Stimulated activated CD4-positive, alpha-beta T cell treated with anti-CD3 and anti-CD28 coated beads, TNF-alpha, amount 100 ng/mL, for 24 hours (primary cell): ENCODE results near the gene PAM.
"Not testable (repeated sequence)": the region's sequence is repeated elsewhere in the genome, so short reads cannot be mapped to it uniquely, and the experiment has no call there.

Experiments
- DNase-seq, 3 experiments: peaks; one replicate each; pipeline ENCODE4 v3.0.0-alpha.2; 2020; ENCODE audit warnings: low read depth in 3 of 3

Gene PAM

GRCh38 chr5:103057208-103058130 lies 302.4 kb downstream of the PAM start:
- no peak for DNase-seq

- DNase-seq: no peak
Observed at GRCh38 chr5:103059525-103059924, 304.4 kb downstream of the PAM start.

GRCh38 chr5:103060424-103060954 lies 305.4 kb downstream of the PAM start:
- no peak for DNase-seq

- no peak for DNase-seq
Observed at GRCh38 chr5:103066326-103066725, 311.2 kb downstream of the PAM start.

GRCh38 chr5:103073500-103073899 lies 318.4 kb downstream of the PAM start:
- DNase-seq: not testable (repeated sequence)

GRCh38 chr5:103075442-103075841 lies 320.3 kb downstream of the PAM start:
- DNase-seq: no peak
